ENCODE data around the gene NNMT.

NNMT gene

GRCh38 chr11:114308689-114309089 is 12.5 kb downstream of the NNMT start:
- Histone ChIP-seq H3K4me3 (ENCODE audit: low read depth, low read length) (no peak overlapping the region), H3K9ac (no peak overlapping the region), H3K27ac (peak overlapping the region; percentile 63), H3K4me2 (ENCODE audit: low read length) (no peak overlapping the region), H3K9me3 (ENCODE audit: control insufficient read depth, low read length) (no peaks in the 10 kb centered on the region), H3K36me3 (ENCODE audit: control insufficient read depth, insufficient read depth, low read length) (no peaks in the 10 kb centered on the region), H3K79me2 (no peaks in the 10 kb centered on the region), H2AFZ (no peak overlapping the region), H3K4me1 (no peaks in the 10 kb centered on the region), H3K27me3 (ENCODE audit: control insufficient read depth, insufficient read depth, low read length) (no peaks in the 10 kb centered on the region)
- TF ChIP-seq CTCF (IDR thresholded peaks at IDR 0.05), result no peak

GRCh38 chr11:114309517-114309916 is 13.3 kb downstream of the NNMT start:
- Histone ChIP-seq H3K27me3 (ENCODE audit: control insufficient read depth, insufficient read depth, low read length) (no peaks in the 10 kb centered on the region), H3K4me2 (ENCODE audit: low read length) (no peak overlapping the region), H3K79me2 (no peaks in the 10 kb centered on the region), H3K27ac (no peak overlapping the region), H3K4me1 (no peaks in the 10 kb centered on the region), H3K4me3 (ENCODE audit: low read depth, low read length) (no peak overlapping the region), H3K36me3 (ENCODE audit: control insufficient read depth, insufficient read depth, low read length) (no peaks in the 10 kb centered on the region), H2AFZ (no peak overlapping the region), H3K9ac (no peak overlapping the region), H3K9me3 (ENCODE audit: control insufficient read depth, low read length) (no peaks in the 10 kb centered on the region)
- TF ChIP-seq CTCF (IDR thresholded peaks at IDR 0.05), result no peak

DNA sequence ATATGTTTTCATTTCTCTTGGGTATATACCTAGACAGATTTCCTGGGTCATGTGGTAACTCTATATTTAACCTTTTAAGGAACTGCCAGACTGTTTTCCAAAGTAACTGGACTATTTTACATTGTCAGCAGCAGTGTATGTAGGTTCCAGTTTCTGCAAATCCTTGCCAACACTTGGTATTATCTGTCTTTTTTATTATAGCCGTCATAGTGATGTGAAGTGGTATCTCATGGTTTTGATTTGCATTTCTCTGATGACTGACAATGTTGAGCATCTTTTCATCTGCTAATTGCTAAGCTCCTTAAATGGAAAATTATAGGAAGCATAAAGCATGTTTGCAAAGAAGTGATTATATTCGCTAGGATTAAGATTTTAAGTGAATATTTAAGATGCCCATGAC is 13.9 kb downstream of the NNMT start:
- Histone ChIP-seq H3K79me2 (no peaks in the 10 kb centered on the region), H2AFZ (no peak overlapping the region), H3K4me3 (ENCODE audit: low read depth, low read length) (no peak overlapping the region), H3K4me2 (ENCODE audit: low read length) (no peak overlapping the region), H3K36me3 (ENCODE audit: control insufficient read depth, insufficient read depth, low read length) (no peaks in the 10 kb centered on the region), H3K4me1 (no peaks in the 10 kb centered on the region), H3K27me3 (ENCODE audit: control insufficient read depth, insufficient read depth, low read length) (no peaks in the 10 kb centered on the region), H3K9me3 (ENCODE audit: control insufficient read depth, low read length) (no peaks in the 10 kb centered on the region), H3K9ac (no peak overlapping the region), H3K27ac (no peak overlapping the region)
- TF ChIP-seq CTCF (IDR thresholded peaks at IDR 0.05), result no peak

DNA sequence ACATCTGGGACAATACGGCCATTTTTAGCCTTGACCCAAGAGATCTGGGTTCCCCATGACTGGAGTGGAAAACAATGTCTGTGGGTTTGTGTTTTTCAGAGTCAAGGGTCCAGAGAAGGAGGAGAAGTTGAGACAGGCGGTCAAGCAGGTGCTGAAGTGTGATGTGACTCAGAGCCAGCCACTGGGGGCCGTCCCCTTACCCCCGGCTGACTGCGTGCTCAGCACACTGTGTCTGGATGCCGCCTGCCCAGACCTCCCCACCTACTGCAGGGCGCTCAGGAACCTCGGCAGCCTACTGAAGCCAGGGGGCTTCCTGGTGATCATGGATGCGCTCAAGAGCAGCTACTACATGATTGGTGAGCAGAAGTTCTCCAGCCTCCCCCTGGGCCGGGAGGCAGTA is 15.7 kb downstream of the NNMT start:
- no peak overlapping the region for H3K27ac ChIP-seq
- H3K27me3 ChIP-seq (ENCODE audit: control insufficient read depth, insufficient read depth, low read length), result no peaks in the 10 kb centered on the region
- no peak overlapping the region for H2AFZ ChIP-seq
- H3K36me3 ChIP-seq (ENCODE audit: control insufficient read depth, insufficient read depth, low read length), result no peaks in the 10 kb centered on the region
- no peaks in the 10 kb centered on the region for H3K4me1 ChIP-seq
- no peak overlapping the region for H3K4me2 ChIP-seq (ENCODE audit: low read length)
- TF ChIP-seq CTCF (IDR thresholded peaks at IDR 0.05), result no peak
- no peak overlapping the region for H3K4me3 ChIP-seq (ENCODE audit: low read depth, low read length)
- H3K79me2 ChIP-seq, result no peaks in the 10 kb centered on the region
- H3K9ac ChIP-seq, result no peak overlapping the region
- no peaks in the 10 kb centered on the region for H3K9me3 ChIP-seq (ENCODE audit: control insufficient read depth, low read length)

DNA sequence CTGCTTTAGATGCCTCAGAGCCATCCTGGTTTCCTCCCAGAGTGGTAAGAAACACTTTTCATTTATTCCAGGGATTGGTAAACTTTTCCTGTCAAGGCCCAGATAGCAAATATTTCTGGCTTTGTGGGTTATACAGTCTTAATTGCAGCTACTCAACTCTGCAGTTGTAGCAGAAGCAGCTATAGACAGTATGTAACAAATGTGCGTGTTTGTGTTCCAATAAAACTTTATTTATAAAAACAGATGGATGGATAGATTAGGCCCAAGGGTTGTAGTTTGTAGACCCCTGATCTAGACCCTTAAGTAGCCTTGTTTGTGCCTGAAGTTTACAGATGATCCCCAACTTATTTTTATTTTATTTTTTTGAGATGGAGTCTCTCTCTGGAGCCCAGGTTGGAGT is 17.9 kb downstream of the NNMT start:
- H3K4me1 ChIP-seq, result no peaks in the 10 kb centered on the region
- no peak for TF ChIP-seq CTCF (IDR thresholded peaks at IDR 0.05)
- no peaks in the 10 kb centered on the region for H3K9me3 ChIP-seq (ENCODE audit: control insufficient read depth, low read length)
- H3K4me3 ChIP-seq (ENCODE audit: low read depth, low read length), result no peak overlapping the region
- H3K27me3 ChIP-seq (ENCODE audit: control insufficient read depth, insufficient read depth, low read length), result no peaks in the 10 kb centered on the region
- no peak overlapping the region for H3K27ac ChIP-seq
- no peaks in the 10 kb centered on the region for H3K79me2 ChIP-seq
- H3K4me2 ChIP-seq (ENCODE audit: low read length), result no peak overlapping the region
- no peaks in the 10 kb centered on the region for H3K36me3 ChIP-seq (ENCODE audit: control insufficient read depth, insufficient read depth, low read length)
- H2AFZ ChIP-seq, result no peak overlapping the region
- H3K9ac ChIP-seq, result no peak overlapping the region
